BLaER1 (cell line): ENCODE measurements around the gene PTPRT.

Source experiments
- H3K27ac ChIP-seq: shearing (Covaris generic); formaldehyde crosslinking; 2 replicates; pipeline ENCODE4 v1.8.1; 2022
- H3K27me3 ChIP-seq: shearing (Covaris generic); formaldehyde crosslinking; 2 replicates; pipeline ENCODE4 v1.8.1; 2022
- H3K36me3 ChIP-seq: shearing (Covaris generic); formaldehyde crosslinking; 2 replicates; pipeline ENCODE4 v1.8.1; 2022
- H3K4me1 ChIP-seq: shearing (Covaris generic); formaldehyde crosslinking; 2 replicates; pipeline ENCODE4 v1.8.1; 2022
- H3K4me2 ChIP-seq: shearing (Covaris generic); formaldehyde crosslinking; 2 replicates; pipeline ENCODE4 v1.8.1; 2022
- H3K4me3 ChIP-seq: shearing (Covaris generic); formaldehyde crosslinking; 2 replicates; pipeline ENCODE4 v1.8.1; 2022
- H3K9ac ChIP-seq: shearing (Covaris generic); formaldehyde crosslinking; 2 replicates; pipeline ENCODE4 v1.8.1; 2022
- H3K9me3 ChIP-seq: shearing (Covaris generic); formaldehyde crosslinking; 2 replicates; pipeline ENCODE4 v1.8.1; 2022
- H4K20me1 ChIP-seq: shearing (Covaris generic); formaldehyde crosslinking; 2 replicates; pipeline ENCODE4 v1.8.1; 2022
- Cebpa-rat ChIP-seq: shearing (Covaris generic); IDR thresholded peaks from 2 replicates; pipeline ENCODE4 v1.8.1; 2022

Gene PTPRT

GRCh38 chr20:43068482-43068881 lies 121.2 kb downstream of the PTPRT start:
- Histone ChIP-seq H3K4me2 (no peak overlapping the region), H3K4me3 (no peak overlapping the region), H3K36me3 (no peaks in the 10 kb centered on the region), H3K27ac (no peak overlapping the region), H4K20me1 (no peaks in the 10 kb centered on the region), H3K27me3 (no peaks in the 10 kb centered on the region), H3K4me1 (no peaks in the 10 kb centered on the region), H3K9ac (no peak overlapping the region), H3K9me3 (peaks cover 3% of the 10 kb centered on the region; the same call in 1 of the 2 replicates)
- no peak for TF ChIP-seq Cebpa-rat

GRCh38 chr20:43066125-43066524 lies 123.6 kb downstream of the PTPRT start:
- H3K9ac ChIP-seq: no peak overlapping the region
- no peak for TF ChIP-seq Cebpa-rat
- H3K4me3 ChIP-seq: no peak overlapping the region
- H3K27ac ChIP-seq: no peak overlapping the region
- no peaks in the 10 kb centered on the region for H3K27me3 ChIP-seq
- H3K9me3 ChIP-seq: peaks cover 3% of the 10 kb centered on the region; the same call in 1 of the 2 replicates
- H3K4me2 ChIP-seq: no peak overlapping the region
- no peaks in the 10 kb centered on the region for H3K36me3 ChIP-seq
- no peaks in the 10 kb centered on the region for H4K20me1 ChIP-seq
- H3K4me1 ChIP-seq: no peaks in the 10 kb centered on the region

- Histone ChIP-seq H3K9me3 (peaks cover 3% of the 10 kb centered on the region; the same call in 1 of the 2 replicates), H3K27me3 (no peaks in the 10 kb centered on the region), H4K20me1 (no peaks in the 10 kb centered on the region), H3K27ac (no peak overlapping the region), H3K4me2 (no peak overlapping the region), H3K4me1 (no peaks in the 10 kb centered on the region), H3K9ac (no peak overlapping the region), H3K4me3 (no peak overlapping the region), H3K36me3 (no peaks in the 10 kb centered on the region)
- TF ChIP-seq Cebpa-rat: no peak
Measured at GRCh38 chr20:43065299-43065698, 124.4 kb downstream of the PTPRT start.

GRCh38 chr20:43058077-43058476 lies 131.6 kb downstream of the PTPRT start:
- Histone ChIP-seq H3K9ac (no peak overlapping the region), H3K9me3 (no peaks in the 10 kb centered on the region), H3K27ac (no peak overlapping the region; the same call in 1 of the 2 replicates), H3K4me1 (peaks cover 51% of the 10 kb centered on the region), H4K20me1 (no peaks in the 10 kb centered on the region), H3K4me3 (no peak overlapping the region), H3K4me2 (peak overlapping the region; percentile 51), H3K36me3 (no peaks in the 10 kb centered on the region), H3K27me3 (no peaks in the 10 kb centered on the region)
- TF ChIP-seq Cebpa-rat: no peak

GRCh38 chr20:43057317-43057716 lies 132.4 kb downstream of the PTPRT start:
- peaks cover 51% of the 10 kb centered on the region for H3K4me1 ChIP-seq
- H3K4me3 ChIP-seq: no peak overlapping the region
- no peaks in the 10 kb centered on the region for H3K9me3 ChIP-seq
- no peak for TF ChIP-seq Cebpa-rat
- peak overlapping the region; percentile 51 for H3K4me2 ChIP-seq
- H4K20me1 ChIP-seq: no peaks in the 10 kb centered on the region
- H3K27me3 ChIP-seq: no peaks in the 10 kb centered on the region
- no peaks in the 10 kb centered on the region for H3K36me3 ChIP-seq
- no peak overlapping the region; the same call in 1 of the 2 replicates for H3K27ac ChIP-seq
- H3K9ac ChIP-seq: no peak overlapping the region

- Histone ChIP-seq H3K4me3 (no peak overlapping the region), H3K9me3 (no peaks in the 10 kb centered on the region), H3K27me3 (no peaks in the 10 kb centered on the region), H4K20me1 (no peaks in the 10 kb centered on the region), H3K9ac (no peak overlapping the region), H3K27ac (peak overlapping the region; percentile 42), H3K4me2 (peak overlapping the region; percentile 48), H3K36me3 (no peaks in the 10 kb centered on the region), H3K4me1 (peaks cover 51% of the 10 kb centered on the region)
- TF ChIP-seq Cebpa-rat: no peak
Measured at GRCh38 chr20:43055181-43055884, 134.4 kb downstream of the PTPRT start.

- peaks cover 41% of the 10 kb centered on the region for H3K4me1 ChIP-seq
- no peak for TF ChIP-seq Cebpa-rat
- no peaks in the 10 kb centered on the region for H3K36me3 ChIP-seq
- H3K9me3 ChIP-seq: no peaks in the 10 kb centered on the region
- no peaks in the 10 kb centered on the region for H4K20me1 ChIP-seq
- no peaks in the 10 kb centered on the region for H3K27me3 ChIP-seq
- H3K9ac ChIP-seq: no peak overlapping the region
- H3K27ac ChIP-seq: no peak overlapping the region
- no peak overlapping the region for H3K4me3 ChIP-seq
- no peak overlapping the region for H3K4me2 ChIP-seq
Measured at GRCh38 chr20:43052532-43052931, 137.2 kb downstream of the PTPRT start.

- TF ChIP-seq Cebpa-rat: no peak
- Histone ChIP-seq H3K9ac (no peak overlapping the region), H3K9me3 (no peaks in the 10 kb centered on the region), H3K4me3 (no peak overlapping the region), H3K4me2 (no peak overlapping the region), H3K27ac (no peak overlapping the region), H3K4me1 (no peaks in the 10 kb centered on the region), H3K36me3 (no peaks in the 10 kb centered on the region), H3K27me3 (no peaks in the 10 kb centered on the region), H4K20me1 (no peaks in the 10 kb centered on the region)
Measured at GRCh38 chr20:43046966-43047365, 142.7 kb downstream of the PTPRT start.

- no peak overlapping the region for H3K27ac ChIP-seq
- H4K20me1 ChIP-seq: no peaks in the 10 kb centered on the region
- no peak for TF ChIP-seq Cebpa-rat
- H3K4me2 ChIP-seq: no peak overlapping the region
- H3K4me3 ChIP-seq: no peak overlapping the region
- no peaks in the 10 kb centered on the region for H3K36me3 ChIP-seq
- no peaks in the 10 kb centered on the region for H3K9me3 ChIP-seq
- no peaks in the 10 kb centered on the region for H3K4me1 ChIP-seq
- H3K9ac ChIP-seq: no peak overlapping the region
- H3K27me3 ChIP-seq: no peaks in the 10 kb centered on the region
Measured at GRCh38 chr20:43043887-43044286, 145.8 kb downstream of the PTPRT start.

GRCh38 chr20:43040427-43040826 lies 149.3 kb downstream of the PTPRT start:
- no peaks in the 10 kb centered on the region for H3K27me3 ChIP-seq
- H3K4me2 ChIP-seq: no peak overlapping the region
- H3K4me3 ChIP-seq: no peak overlapping the region
- no peaks in the 10 kb centered on the region for H4K20me1 ChIP-seq
- H3K9me3 ChIP-seq: no peaks in the 10 kb centered on the region
- no peak overlapping the region for H3K27ac ChIP-seq
- H3K36me3 ChIP-seq: no peaks in the 10 kb centered on the region
- no peak for TF ChIP-seq Cebpa-rat
- no peak overlapping the region for H3K9ac ChIP-seq
- H3K4me1 ChIP-seq: no peaks in the 10 kb centered on the region
